A673 (cell line): ENCODE results near the gene NFILZ.

Experiments used
- EZH2 ChIP-seq: fragments of 200-600 bp; sonication (generic); IDR thresholded peaks from 2 replicates; pipeline ENCODE4 v1.6.1; 2017; ENCODE audit warnings: borderline replicate concordance, low read depth, mild to moderate bottlenecking, mixed read lengths, antibody characterized with exemption, low read length; ENCODE audit not compliant: poor library complexity, severe bottlenecking
- TF ChIP-seq, protein P1 (sequence below): fragments of 300-800, 200-600 bp; sonication (generic); conservative IDR thresholded peaks from 2 replicates; pipeline ENCODE4 v1.5.1; 2017; ENCODE audit warnings: low read depth, mild to moderate bottlenecking, antibody characterized with exemption, low read length, moderate library complexity, mixed read lengths

DNA sequence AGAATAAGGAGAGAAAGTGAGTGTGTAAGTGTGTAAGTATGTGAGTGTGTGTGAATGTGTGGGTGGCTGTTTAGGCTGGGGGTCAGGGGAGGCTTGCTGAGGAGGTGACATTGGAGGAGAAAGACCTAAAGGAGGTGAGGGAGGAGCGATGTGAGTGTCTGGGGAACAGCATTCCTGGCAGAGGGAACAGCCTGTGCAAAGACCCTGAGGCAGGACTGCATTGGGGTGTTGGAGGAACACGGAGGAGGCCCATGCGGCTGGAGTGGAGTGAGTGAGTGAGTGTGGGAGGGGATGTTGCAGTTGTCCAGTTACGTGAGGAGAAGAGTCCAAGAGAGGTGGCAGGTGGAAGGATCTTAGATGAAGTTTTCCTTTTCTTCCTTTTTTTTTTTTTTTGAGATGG is 31.8 kb downstream of the NFILZ start:
- TF ChIP-seq, protein P1, sequence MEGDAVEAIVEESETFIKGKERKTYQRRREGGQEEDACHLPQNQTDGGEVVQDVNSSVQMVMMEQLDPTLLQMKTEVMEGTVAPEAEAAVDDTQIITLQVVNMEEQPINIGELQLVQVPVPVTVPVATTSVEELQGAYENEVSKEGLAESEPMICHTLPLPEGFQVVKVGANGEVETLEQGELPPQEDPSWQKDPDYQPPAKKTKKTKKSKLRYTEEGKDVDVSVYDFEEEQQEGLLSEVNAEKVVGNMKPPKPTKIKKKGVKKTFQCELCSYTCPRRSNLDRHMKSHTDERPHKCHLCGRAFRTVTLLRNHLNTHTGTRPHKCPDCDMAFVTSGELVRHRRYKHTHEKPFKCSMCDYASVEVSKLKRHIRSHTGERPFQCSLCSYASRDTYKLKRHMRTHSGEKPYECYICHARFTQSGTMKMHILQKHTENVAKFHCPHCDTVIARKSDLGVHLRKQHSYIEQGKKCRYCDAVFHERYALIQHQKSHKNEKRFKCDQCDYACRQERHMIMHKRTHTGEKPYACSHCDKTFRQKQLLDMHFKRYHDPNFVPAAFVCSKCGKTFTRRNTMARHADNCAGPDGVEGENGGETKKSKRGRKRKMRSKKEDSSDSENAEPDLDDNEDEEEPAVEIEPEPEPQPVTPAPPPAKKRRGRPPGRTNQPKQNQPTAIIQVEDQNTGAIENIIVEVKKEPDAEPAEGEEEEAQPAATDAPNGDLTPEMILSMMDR, result no peak
- TF ChIP-seq EZH2, result no peak
